HCT116 (cell line): ENCODE measurements around the gene HAO2. TPM values are rescaled to one million over a fixed set of nuclear protein-coding genes. Genes with fewer than 3 reads are reported as not detected.

ENCODE experiments used
- ATAC-seq: fragments of 200-7000 bp; cut with Tn5 transposase; 2 replicates; pipeline ENCODE4 v1.9.1; 2020; ENCODE audit warnings: mild to moderate bottlenecking, moderate library complexity
- BruUV-seq: library from RNA; stranded (reverse); fragments of 400-500 nt; replicated peaks from 2 replicates; lab custom pipeline; 2021; lab: Mats Ljungman, UMichigan
- CTCF ChIA-PET: fragments of 300-600 bp; sonication (Branson Sonifier 250); formaldehyde crosslinking; loops from one replicate; lab custom pipeline; 2021; ENCODE audit warnings: antibody characterized with exemption; lab: Charles Lee
- POLR2A ChIA-PET: fragments of 300-600, 350-600 bp; sonication (Branson Sonifier 250); formaldehyde crosslinking; loops from one replicate; lab custom pipeline; 2021; ENCODE audit warnings: antibody characterized with exemption; lab: Charles Lee
- RAD21 ChIA-PET, 2 experiments: fragments of 300-600 bp; sonication (Branson Sonifier 250); formaldehyde crosslinking; loops; one replicate each; lab custom pipeline; 2023; ENCODE audit warnings: low total read pairs in 2 of 2; ENCODE audit not compliant: uncharacterized antibody in 2 of 2, unreplicated experiment in 2 of 2, low non-redundant PET in 1 of 2; lab: Charles Lee
- DNase-seq: peaks from one replicate; pipeline ENCODE4 v3.0.0-alpha.2; 2010; ENCODE audit warnings: low read depth, low spot score
- H2AFZ ChIP-seq: fragments of 200-600 bp; shearing (Covaris generic), sonication (generic); 2 replicates; pipeline ENCODE4 v1.6.1; 2017; ENCODE audit warnings: low read depth, mixed run types, mixed read lengths, antibody characterized with exemption, low read length; ENCODE audit not compliant: poor library complexity, severe bottlenecking
- H3K27ac ChIP-seq: 2 replicates; pipeline ENCODE4 v1.5.1; 2012; ENCODE audit warnings: low read depth, low read length
- H3K27me3 ChIP-seq: fragments of 200-600 bp; sonication (generic); 2 replicates; pipeline ENCODE4 v1.6.1; 2016; ENCODE audit warnings: mixed run types, low read length, mixed read lengths; ENCODE audit not compliant: insufficient read depth
- H3K36me3 ChIP-seq, 2 experiments: fragments of 200-500 bp in 1 of 2; fragments of 200-600 bp in 1 of 2; sonication (Bioruptor generic) in 1 of 2; sonication (generic) in 1 of 2; 2 replicates each; pipeline versions ENCODE4 v1.5.1 to v1.6.1; 2014 to 2016; ENCODE audit warnings: low read length in 2 of 2, inconsistent platforms in 1 of 2, mixed read lengths in 1 of 2, mixed run types in 1 of 2; ENCODE audit not compliant: insufficient read depth in 2 of 2, control insufficient read depth in 1 of 2
- H3K4me1 ChIP-seq, 2 experiments: fragments of 200-600 bp in 1 of 2; sonication (generic) in 1 of 2; 2 replicates each; pipeline versions ENCODE4 v1.5.1 to v1.6.1; 2012 to 2017; ENCODE audit warnings: low read length in 2 of 2, inconsistent platforms in 1 of 2, mild to moderate bottlenecking in 1 of 2, mixed read lengths in 1 of 2, mixed run types in 1 of 2, moderate library complexity in 1 of 2; ENCODE audit not compliant: insufficient read depth in 2 of 2, control insufficient read depth in 1 of 2
- H3K4me2 ChIP-seq: fragments of 200-600 bp; sonication (generic); 2 replicates; pipeline ENCODE4 v1.6.1; 2017; ENCODE audit warnings: mixed run types, low read length, mixed read lengths
- H3K4me3 ChIP-seq, 2 experiments: fragments of 200-600 bp in 1 of 2; sonication (generic) in 1 of 2; replicated peaks in 1 of 2; 2 replicates each; pipeline ENCODE4 v1.5.1; 2011 to 2016; ENCODE audit warnings: low read length in 2 of 2, control low read depth in 1 of 2, low read depth in 1 of 2, mild to moderate bottlenecking in 1 of 2, mixed read lengths in 1 of 2, mixed run types in 1 of 2
- H3K79me2 ChIP-seq: fragments of 200-600 bp; sonication (generic); 2 replicates; pipeline ENCODE4 v1.6.1; 2017; ENCODE audit warnings: mild to moderate bottlenecking, mixed run types, low read length, moderate library complexity, mixed read lengths; ENCODE audit not compliant: insufficient read depth
- H3K9ac ChIP-seq: fragments of 200-600 bp; sonication (generic); 2 replicates; pipeline ENCODE4 v1.6.1; 2016; ENCODE audit warnings: low read length, mixed read lengths
- H3K9me2 ChIP-seq: fragments of 200-600 bp; sonication (generic), shearing (Covaris generic); 2 replicates; pipeline ENCODE4 v1.6.1; 2017; ENCODE audit warnings: mixed run types, mild to moderate bottlenecking, moderate library complexity; ENCODE audit not compliant: insufficient read depth
- H3K9me3 ChIP-seq, 2 experiments: fragments of 200-500 bp in 1 of 2; fragments of 200-600 bp in 1 of 2; sonication (Bioruptor generic) in 1 of 2; sonication (generic) in 1 of 2; 2 replicates each; pipeline ENCODE4 v1.6.1; 2014 to 2017; ENCODE audit warnings: low read length in 2 of 2, mixed read lengths in 2 of 2, inconsistent platforms in 1 of 2, low read depth in 1 of 2, mild to moderate bottlenecking in 1 of 2, mixed run types in 1 of 2, moderate library complexity in 1 of 2; ENCODE audit not compliant: control insufficient read depth in 1 of 2, insufficient read depth in 1 of 2
- H4K20me1 ChIP-seq: fragments of 200-600 bp; sonication (generic), shearing (Covaris generic); 2 replicates; pipeline ENCODE4 v1.6.1; 2017; ENCODE audit warnings: mixed run types, mild to moderate bottlenecking, moderate library complexity; ENCODE audit not compliant: insufficient read depth
- ATF3 ChIP-seq: IDR thresholded peaks from 2 replicates; pipeline ENCODE4 v1.6.1; 2012
- CBX3 ChIP-seq: IDR thresholded peaks from 2 replicates; pipeline ENCODE4 v1.6.1; 2012; ENCODE audit warnings: low read depth
- CEBPB ChIP-seq: IDR thresholded peaks from 2 replicates; pipeline ENCODE4 v1.6.1; 2012; ENCODE audit warnings: low read depth
- CTCF ChIP-seq, 3 experiments: fragments of 200-600 bp in 1 of 3; sonication (generic) in 1 of 3; IDR thresholded peaks in 2 of 3; conservative IDR thresholded peaks in 1 of 3; 2 replicates each; pipeline ENCODE4 v1.5.1; 2012 to 2017; ENCODE audit warnings: low read depth in 2 of 3, low read length in 2 of 3, antibody characterized with exemption in 1 of 3, borderline replicate concordance in 1 of 3, control low read depth in 1 of 3, mild to moderate bottlenecking in 1 of 3, mixed read lengths in 1 of 3, mixed run types in 1 of 3, moderate library complexity in 1 of 3; ENCODE audit not compliant: insufficient read depth in 1 of 3
- EGR1 ChIP-seq: IDR thresholded peaks from 2 replicates; pipeline ENCODE4 v1.6.1; 2012; ENCODE audit warnings: low read depth
- EZH2 ChIP-seq: fragments of 200-600 bp; sonication (generic); IDR thresholded peaks from 2 replicates; pipeline ENCODE4 v1.6.1; 2017; ENCODE audit warnings: antibody characterized with exemption, mixed run types
- EZH2phosphoT487 ChIP-seq: fragments of 200-600 bp; IDR thresholded peaks from 2 replicates; pipeline ENCODE4 v1.6.1; 2018; ENCODE audit warnings: antibody characterized with exemption, borderline replicate concordance
- FOSL1 ChIP-seq: IDR thresholded peaks from 2 replicates; pipeline ENCODE4 v1.6.1; 2012; ENCODE audit warnings: low read depth
- POLR2A ChIP-seq: IDR thresholded peaks from 2 replicates; pipeline ENCODE4 v1.7.0; 2011; ENCODE audit warnings: borderline replicate concordance; ENCODE audit not compliant: insufficient read depth, insufficient read length; ENCODE audit errors: extremely low read depth
- POLR2AphosphoS5 ChIP-seq: IDR thresholded peaks from 2 replicates; pipeline ENCODE4 v1.6.1; 2011; ENCODE audit warnings: mild to moderate bottlenecking, low read depth, low read length, moderate library complexity
- SP1 ChIP-seq: IDR thresholded peaks from 2 replicates; pipeline ENCODE4 v1.6.1; 2012; ENCODE audit warnings: low read depth
- SRF ChIP-seq: IDR thresholded peaks from 2 replicates; pipeline ENCODE4 v1.6.1; 2012; ENCODE audit warnings: low read depth
- TCF7L2 ChIP-seq: IDR thresholded peaks from 2 replicates; pipeline ENCODE4 v1.7.0; 2011; ENCODE audit warnings: borderline replicate concordance, inconsistent platforms; ENCODE audit not compliant: insufficient read depth, insufficient read length; ENCODE audit errors: extremely low read depth
- YY1 ChIP-seq: IDR thresholded peaks from 2 replicates; pipeline ENCODE4 v1.6.1; 2011; ENCODE audit warnings: low read length, low read depth, moderate library complexity, mild to moderate bottlenecking; ENCODE audit not compliant: insufficient replicate concordance; ENCODE audit errors: extremely low read depth
- ZBTB33 ChIP-seq: IDR thresholded peaks from 2 replicates; pipeline ENCODE4 v1.6.1; 2011; ENCODE audit warnings: mild to moderate bottlenecking, low read length, moderate library complexity; ENCODE audit not compliant: insufficient replicate concordance; ENCODE audit errors: extremely low read depth
- ZFX ChIP-seq: fragments of 450-650 bp; IDR thresholded peaks from 2 replicates; pipeline ENCODE4 v1.6.1; 2017
- ZNF274 ChIP-seq: fragments of 200-500 bp; sonication (Bioruptor generic); IDR thresholded peaks from 2 replicates; pipeline ENCODE4 v1.6.1; 2014; ENCODE audit warnings: mild to moderate bottlenecking, low read depth, low read length, inconsistent platforms
- intact Hi-C: fragments of 100-400 bp; cut with micrococcal nuclease; formaldehyde crosslinking; loops from 2 replicates; pipeline ENCODE4 v1.10.0; 2022
- total RNA-seq: library from RNA; stranded (reverse); gene quantifications from one replicate; pipeline ENCODE4 v1.2.1, GENCODE V29; 2021; ENCODE audit not compliant: unreplicated experiment

Gene HAO2
- total RNA-seq, 1 experiment from 2014 or later, result not detected

- Histone ChIP-seq H2AFZ (no peak overlapping the region), H3K4me1 (no peaks in the 10 kb centered on the region), H3K27me3 (peaks cover 16% of the 10 kb centered on the region), H3K27ac (no peak overlapping the region), H3K79me2 (no peaks in the 10 kb centered on the region), H3K4me2 (no peak overlapping the region), H3K36me3 (no peaks in the 10 kb centered on the region), H4K20me1 (no peaks in the 10 kb centered on the region), H3K9me3 (no peaks in the 10 kb centered on the region), H3K9me2 (no peaks in the 10 kb centered on the region), H3K9ac (no peak overlapping the region), H3K4me3 (no peak overlapping the region)
- CTCF ChIA-PET, result no interaction called here
- intact Hi-C loops, result no loop called here
- TF ChIP-seq ZNF274 (no peak), SP1 (no peak), ZBTB33 (no peak), SRF (no peak), ATF3 (no peak), POLR2AphosphoS5 (no peak), POLR2A (no peak), CTCF (IDR thresholded peaks at IDR 0.05 in 2 of 3, conservative IDR thresholded peaks at IDR 0.05 in 1 of 3; ENCODE audit: borderline replicate concordance in 1 of 3, insufficient read depth in 1 of 3, low read depth in 2 of 3, low read length in 2 of 3) (no peak), FOSL1 (no peak), YY1 (no peak), EZH2phosphoT487 (no peak), EGR1 (no peak), EZH2 (no peak), CEBPB (no peak), TCF7L2 (no peak), ZFX (no peak), CBX3 (no peak)
- POLR2A ChIA-PET, result no interaction called here
- DNase-seq, result no peak
- no TSS peak for BruUV-seq
- ATAC-seq, result no peak
- RAD21 ChIA-PET, result no interaction called here
Observed at GRCh38 chr1:119359730-119360129, 8.9 kb upstream of the HAO2 start.
